HG02885 (cell line): ENCODE data around the gene HOXB8.

Source experiments
- ATAC-seq: cut with Tn5 transposase; IDR thresholded peaks from one replicate; pipeline ENCODE4 v1.9.1; 2021; ENCODE audit warnings: mild to moderate bottlenecking; ENCODE audit not compliant: unreplicated experiment, poor library complexity

Gene HOXB8

DNA sequence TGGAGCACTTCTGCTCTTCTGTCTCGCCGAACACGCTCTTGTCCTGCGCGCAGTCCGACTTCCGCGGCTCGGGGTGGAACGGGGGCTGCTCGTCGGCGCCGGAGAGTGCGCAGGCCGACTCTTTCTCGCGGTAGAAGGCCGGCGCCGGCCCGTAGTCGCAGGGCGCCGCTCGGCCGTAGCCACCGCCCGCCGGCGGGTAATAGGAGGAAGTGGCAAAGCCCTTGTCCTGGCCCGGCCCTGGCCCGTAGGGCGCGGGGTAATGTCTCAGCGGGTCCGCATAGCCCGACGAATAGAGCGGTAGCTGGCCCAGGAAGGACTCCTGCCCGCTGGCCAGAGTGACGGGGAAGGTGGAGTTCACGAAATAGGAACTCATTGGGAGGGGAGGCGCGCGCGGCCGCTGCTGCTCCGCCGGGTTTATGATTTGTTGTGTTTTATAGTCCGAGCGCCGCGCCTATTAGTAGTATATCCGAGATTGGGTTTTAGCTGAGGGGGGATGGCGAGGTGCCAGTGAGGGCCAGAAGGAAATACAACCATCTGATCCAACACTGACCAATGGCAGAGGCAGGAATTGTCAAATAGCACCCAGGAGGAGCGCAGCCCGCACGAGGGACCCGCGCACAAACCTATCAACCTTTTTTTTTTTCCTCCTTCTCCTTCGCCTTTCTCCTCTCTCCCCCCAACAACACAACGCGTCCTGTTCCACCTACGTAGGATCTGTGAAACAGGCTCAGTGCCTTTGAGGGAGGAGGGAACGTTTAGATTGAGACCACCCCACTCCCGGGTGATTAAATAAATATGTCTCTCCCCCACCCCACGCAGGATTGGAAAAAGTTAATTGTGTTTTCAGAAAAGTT, 17.1 kb downstream of the HOXB8 start:
- no peak for ATAC-seq

DNA sequence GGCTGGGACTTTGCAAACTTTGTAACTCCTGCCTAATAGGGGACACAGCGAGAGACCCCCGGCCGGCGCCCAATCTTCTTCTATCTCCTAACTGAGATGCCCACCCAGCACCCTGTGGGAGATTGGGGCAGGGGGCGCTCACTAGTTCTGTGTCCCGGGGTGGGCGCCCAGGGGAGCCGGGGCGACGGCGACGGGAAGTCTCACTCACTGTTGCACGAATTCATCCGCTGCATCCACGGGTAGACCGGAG, 17.6 kb downstream of the HOXB8 start:
- no peak for ATAC-seq

DNA sequence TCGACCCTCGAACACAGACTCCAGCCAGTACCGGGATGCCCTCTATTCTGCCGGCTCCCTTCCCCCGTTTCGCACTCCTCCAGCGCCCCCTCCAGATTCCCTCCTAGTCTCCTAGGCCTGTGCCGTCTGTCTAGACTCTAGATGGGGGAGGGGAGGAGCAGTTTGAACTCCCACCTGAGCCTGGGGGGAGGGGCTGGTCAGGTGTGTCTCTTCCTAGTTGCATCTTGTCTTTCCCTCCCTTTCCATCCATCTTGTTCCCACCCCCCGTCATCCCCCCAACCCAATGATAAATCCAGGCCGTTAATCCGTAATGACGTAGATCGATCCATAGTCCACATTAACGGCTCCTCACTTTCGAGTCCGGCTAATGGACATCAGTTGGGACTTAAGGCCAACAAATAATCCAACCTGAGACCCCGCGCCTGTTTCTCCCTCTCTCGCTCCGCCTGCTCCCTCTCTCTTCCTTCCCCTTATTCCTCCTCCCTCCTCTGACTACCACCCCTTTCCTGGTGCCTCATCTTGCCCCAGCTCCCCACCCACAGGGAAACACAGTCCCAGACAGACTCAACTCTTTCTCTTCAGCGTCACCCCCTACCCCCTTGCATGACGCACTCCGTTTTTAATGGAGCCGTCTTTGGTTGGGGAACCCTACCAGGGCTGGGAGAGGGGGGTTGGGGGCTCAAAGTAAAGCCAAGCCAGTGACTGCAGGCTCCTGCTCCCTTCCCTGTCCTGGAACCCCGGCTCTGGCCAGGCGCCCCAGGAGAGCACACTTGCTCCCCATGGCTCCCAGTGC, 18.2 kb downstream of the HOXB8 start:
- ATAC-seq, result no peak

DNA sequence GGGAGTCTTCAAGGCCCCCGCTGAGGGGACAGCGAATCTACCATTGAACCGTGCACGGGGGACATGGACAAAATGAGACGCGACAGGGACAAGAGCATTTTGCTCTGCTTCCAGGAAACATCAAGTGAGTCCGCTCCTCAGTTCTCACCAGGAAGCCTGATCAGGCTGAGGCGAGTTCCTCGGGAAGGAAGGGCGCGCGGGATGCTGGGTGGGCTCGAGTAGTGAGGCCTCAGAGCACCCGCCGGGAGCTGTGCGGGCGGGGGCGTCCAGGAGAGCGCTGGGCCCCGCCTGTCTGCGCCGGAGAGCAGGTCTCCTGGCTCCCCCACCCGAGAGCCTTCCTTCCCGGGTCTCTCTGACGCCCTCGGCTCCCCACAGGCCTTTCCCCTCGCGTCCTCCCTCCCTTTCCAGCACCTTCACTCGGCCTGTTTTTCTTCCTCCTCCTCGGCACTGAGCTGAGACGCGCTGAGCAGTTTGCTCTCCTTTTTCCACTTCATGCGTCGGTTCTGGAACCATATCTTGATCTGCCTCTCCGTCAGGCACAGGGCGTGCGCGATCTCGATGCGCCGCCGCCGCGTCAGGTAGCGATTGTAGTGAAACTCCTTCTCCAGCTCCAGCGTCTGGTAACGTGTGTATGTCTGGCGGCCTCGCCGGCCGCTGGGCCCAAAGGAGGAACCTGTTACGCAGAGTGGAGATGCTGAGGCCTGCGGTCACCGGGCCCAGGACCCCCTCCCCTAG, 18.9 kb downstream of the HOXB8 start:
- no peak for ATAC-seq

DNA sequence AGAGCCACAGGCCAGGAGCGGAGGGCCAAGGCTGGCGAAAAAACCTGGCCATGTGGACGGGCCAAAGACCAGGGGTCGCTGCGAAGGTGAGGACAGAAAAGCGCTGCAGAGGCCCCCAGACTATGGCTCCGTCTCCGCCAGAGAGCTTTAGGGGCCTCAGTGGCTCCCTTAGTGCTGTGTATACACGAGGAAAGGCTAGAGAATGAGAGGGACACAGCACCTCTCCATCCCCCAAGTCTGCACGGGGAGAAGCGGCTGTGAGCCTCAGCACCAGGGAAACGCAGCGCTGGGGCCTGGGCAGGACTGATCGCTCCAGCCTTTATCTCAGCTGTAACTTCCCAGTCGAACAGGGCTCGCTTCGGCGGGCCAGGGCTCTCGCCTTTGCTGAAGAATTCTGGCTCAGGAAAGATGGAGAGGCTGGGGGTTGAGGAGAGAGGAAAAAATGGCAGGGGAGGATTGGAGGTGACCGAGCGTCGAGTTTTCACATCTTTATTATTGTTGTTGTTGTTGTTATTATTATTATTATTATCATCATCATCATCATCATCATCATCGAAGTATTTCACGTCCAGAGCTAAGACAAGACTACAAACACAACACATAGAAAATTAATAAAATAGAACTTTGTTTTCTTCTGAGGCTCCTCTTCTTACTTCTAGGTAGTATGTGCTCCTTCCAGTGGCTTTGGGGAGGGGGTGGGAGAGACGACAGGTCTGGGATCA, 19.7 kb downstream of the HOXB8 start:
- no peak for ATAC-seq

DNA sequence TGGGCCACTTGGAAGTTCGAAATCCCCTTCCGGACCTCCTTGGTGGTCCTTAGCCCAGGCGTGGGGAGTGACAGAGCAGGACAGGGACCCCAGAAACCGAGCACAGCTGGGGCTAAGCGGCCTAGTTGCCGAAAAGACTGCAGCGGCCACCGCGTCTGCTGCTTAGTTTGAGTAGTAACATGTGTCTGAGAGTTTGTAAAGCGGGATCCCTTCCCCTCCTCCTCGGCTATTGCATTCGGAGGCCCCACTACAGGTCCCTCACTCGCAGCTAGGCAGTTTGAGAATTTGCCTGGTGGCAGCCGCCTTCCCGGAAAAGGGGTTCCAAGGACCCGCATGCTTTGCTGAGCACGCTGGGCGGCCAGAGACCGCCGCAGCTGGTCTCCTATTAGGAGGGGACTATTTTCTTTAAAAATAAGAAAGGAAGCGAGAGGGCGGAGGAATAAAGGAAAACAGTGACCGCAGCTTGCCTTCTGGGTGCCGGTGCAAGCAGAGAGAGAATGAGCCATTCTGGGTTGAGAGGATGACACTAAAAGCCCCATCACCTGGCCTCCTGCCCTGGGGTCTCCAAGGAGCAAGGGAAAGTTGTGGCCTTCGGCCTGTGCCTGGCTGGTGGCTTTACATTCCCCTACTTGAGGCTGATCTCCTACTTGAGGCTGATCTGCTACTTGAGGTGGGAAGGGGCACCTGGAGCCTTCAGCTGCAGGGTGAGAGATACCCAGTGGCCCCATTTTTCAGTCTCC, 20.4 kb downstream of the HOXB8 start:
- ATAC-seq, result no peak

DNA sequence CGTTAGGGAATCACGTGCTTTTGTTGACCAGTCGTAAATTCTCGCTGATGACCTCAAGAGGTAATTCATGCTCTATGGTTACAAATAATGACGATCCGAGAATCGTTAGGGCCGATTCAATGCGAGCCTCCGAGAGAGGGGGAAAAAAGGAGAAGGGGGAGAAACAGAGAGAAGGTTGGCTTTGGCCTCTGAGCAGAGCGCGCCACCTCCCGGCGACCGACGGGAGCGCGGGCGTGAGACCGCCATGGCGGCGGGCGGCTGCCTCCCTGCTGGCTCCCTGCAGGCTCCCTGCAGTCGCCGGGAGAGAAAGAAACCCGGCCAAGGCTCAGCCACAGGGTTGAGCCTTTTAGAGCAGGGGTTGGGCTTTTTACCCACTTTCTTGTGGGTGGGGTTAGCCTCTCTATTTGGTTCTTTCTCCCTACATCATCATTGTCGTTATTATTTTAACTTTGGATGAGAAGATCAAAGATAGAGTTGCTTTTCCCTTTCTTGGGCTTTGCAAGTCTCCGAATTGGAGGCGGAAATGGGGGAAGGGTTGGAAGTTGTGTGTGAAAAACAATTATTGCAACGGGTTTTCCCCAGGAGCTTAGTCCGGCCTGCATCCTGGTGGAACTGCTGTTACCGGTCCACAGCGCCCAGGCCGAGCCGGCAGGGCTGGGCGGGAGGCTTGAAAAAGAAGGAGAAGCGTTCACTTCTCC, 21.1 kb downstream of the HOXB8 start:
- ATAC-seq, result peak; percentile 43

DNA sequence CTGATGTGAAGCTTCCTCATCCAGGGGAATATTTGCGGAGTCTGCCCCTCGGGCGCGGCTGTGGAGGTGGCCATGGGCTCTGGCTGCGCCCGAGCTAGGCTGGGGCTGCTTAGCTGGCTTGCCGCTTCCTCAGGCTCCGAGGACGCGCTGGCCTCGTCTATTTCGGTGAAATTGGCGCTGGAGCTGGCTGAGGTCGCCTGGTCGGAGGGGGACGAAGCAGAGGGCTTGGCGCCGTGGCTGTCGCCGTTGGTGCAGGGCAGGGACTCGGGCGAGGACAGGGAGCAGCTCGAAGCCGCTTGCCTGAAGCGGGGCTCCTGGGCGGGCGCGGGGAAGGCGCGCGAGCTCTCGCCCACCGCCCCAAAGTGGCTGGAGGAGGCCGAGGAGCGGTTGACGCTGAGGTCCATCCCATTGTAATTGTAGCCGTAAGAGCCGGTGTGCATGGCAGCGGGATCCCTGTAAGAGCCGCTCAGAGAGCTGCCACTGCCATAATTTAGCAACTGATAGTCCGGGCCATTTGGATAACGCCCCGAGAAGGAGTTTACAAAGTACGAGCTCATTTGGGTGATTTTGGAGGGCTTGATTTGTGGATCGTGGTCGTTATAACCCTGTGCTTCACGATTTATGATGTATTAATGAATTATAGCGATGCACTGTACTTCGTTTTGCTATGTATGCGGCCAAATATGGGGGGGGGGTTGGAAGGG, 21.8 kb downstream of the HOXB8 start, which contains the start of gene HOXB5:
Gene HOXB5 (minus strand): TSS at position 654 of the 704 bp plus-strand sequence. CDS start 97 bp downstream, at position 557.
- no peak for ATAC-seq

DNA sequence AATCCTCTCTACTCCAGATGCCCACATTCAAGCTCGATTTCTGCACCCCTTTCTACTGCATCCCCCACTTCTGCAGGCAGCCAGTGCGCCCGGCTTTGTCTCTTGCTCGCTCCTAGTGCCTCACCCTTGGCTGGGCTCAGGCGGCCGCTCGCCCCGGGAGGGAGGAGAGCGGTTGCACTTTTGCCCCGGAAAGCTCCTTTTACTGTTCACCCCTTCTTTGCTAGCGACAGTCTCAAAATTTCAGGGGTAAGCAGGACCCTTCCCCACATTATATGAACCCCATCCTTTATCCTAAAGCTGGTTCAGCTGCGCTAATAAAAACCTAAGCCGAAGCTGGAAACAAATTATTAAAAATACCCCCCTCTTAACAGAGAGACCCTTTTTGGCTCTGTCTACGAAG, 22.5 kb downstream of the HOXB8 start:
- ATAC-seq, result no peak

DNA sequence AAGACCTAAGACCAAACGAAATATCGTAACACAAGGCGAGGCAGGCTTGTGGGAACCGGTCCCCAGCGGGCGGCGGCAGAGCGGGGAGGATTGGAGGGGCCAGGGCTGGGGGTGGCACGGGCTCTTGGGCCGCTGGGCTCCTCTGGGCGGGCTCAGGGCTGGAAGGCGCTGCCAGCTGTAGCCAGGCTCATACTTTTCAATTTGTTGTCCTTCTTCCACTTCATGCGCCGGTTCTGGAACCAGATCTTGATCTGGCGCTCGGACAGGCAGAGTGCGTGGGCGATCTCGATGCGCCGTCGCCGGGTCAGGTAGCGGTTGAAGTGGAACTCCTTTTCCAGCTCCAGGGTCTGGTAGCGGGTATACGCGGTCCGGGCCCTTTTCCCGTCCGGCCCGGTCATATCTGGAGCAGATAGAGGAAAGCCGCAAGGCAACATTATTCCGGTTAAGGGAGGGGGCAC, 23.0 kb downstream of the HOXB8 start:
- ATAC-seq, result no peak

DNA sequence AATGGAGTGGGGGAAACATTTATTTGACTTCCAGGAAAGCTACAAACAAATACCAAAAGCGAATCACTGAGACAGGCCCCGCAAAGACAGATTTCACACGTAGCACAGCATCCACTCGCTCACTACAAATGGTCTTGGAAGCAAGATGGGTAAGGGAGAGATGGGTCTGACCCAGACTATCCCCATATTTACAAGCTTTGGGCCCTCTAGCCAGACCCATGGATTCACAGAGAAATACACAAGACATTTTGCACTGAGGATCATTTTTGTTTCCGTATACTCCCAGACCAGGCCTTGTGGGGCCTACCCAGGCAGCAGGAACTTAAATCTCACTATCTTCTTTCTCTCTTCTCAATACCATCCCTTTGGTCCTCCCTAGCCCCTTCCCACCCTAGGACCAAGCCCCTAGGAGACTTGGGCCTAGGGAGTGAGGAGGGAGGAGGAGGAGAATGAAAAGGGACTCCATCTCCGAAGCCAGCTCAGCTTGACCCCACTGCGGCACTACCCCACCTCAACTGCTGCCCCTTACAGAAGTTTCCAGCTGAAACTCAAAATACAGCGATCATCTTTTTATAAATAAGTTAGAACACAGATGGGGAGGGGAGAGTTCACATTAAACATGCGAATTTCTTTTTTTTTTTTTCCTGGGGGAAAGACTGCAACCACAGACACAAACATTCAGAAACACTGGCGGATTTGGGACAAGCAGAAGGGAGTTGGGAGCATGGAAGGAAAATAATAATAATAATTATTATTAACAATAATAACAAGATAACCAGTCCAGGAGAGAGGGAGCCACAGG, 23.6 kb downstream of the HOXB8 start:
- no peak for ATAC-seq

DNA sequence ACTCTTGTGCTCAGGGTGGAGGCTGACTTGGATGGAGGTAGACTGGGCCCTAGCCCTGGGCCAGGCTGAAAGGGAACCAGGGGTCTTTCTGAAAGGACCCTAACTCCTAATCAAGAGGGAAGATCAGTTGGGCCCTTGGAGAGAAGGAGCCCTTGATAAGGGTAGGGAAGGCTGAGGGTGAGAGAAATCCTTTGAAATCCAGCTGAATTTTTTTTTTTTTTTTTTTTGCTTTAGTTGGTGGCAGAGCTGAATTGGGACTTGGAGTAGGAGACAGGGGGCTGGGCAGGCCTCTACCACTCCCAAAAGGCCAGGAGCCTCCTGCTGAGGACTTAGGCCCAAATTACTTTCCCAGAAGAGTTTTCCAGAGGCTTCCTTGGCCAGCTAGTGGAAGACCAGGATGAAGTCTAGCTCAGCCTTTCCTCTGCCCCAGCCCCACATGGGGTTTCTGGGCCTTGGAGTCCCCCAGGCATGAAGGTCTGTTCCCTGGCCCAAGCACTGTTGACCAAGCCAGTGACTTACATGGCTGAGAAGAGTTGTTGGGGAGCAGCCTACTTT, 24.4 kb downstream of the HOXB8 start:
- ATAC-seq, result no peak

DNA sequence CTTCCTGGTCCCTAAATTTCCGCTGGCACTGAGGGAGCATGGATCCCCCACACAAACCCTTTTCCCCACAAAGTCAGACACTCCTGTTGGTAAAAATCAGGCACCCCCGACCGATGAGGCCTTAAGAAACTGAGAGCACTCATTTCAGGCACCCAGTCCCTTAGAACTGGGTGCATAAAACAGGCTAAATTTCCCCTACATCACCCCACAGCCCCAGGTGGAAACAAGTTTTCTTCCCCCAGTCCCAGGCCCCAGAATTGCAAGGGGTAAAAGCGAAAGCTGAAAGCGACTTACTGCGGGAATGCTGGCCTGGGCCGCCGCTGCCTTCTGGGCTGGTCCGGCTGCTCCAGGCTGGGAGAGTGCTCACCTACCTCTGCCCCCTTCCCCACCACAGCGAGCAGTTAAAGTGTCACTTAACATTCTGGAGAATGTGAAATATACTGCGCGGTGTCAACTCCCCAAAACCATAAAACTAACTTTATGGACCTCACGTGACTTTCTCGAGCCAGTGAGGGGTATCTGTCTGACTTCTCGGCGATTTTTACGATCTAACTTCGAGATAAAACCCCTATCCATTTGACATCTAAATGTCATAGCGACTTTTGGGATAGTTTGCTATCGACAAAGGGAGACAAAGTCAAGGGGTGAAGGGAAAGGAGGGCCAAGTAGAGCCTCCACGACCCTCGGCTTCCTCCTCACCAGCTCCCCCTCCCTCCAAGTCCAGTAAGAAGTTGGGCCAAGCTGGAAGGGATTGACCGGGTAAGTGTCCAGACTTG, 25.1 kb downstream of the HOXB8 start, which contains the start of gene HOXB3:
Gene HOXB3 (minus strand): TSS at position 411 of the 776 bp plus-strand sequence. CDS start 37,767 bp downstream, outside the sequence.
- ATAC-seq, result no peak

DNA sequence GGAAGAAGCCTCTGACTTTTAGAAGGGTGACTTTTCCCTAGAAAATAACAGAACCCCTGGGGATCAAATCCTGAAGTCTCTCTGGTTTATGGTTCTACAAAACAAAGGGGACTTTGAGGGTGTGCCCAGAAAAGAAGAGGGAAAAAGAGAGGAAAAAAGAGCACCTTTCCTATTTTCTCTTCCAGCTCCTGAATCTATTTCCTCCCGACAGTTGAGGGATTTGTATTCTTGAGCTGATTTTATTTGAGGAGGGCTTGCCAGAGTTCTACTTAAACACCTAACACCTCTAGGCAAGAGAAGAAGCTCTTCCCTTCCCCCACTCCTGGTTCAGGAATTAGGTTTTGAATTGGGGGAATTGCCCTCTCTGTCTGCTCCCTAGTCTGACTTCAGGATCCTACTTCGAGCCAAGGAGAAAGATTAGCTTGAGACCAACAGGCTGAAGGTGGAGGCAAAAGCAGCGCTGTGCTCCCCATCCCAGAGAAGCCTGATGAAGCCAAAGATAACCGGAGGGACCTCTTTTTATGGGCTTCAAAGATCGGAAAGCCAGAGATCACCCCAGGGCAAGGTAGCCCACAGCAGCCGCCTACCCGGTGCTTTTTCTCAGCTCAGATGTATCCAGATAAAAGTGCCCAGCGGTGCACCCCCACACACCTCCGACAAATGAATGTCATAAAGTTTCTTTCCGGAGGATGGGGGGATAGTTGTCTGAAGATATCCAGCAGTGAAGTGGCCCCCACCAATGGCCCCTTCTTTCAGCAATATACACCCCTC, 25.8 kb downstream of the HOXB8 start:
- ATAC-seq, result no peak

DNA sequence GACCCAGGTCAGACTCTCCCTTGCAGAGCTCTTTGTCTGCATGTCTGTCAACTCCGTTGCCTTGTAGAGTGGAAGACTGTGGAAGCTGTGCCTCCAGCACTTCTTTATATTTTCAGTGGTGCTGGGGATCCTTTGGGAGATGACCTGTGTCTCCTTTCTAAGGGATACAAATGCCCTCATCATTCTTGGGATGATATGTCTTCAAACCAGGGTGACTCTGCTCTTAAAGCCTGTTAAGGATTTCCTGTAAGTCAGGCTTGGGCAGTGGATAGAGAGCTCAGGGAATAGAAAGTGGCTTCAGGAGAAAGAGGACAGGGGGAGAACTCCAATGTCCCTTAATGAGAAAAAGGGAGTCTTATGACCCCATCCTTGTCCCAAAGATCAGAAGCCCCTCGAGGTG, 26.6 kb downstream of the HOXB8 start:
- ATAC-seq, result no peak

DNA sequence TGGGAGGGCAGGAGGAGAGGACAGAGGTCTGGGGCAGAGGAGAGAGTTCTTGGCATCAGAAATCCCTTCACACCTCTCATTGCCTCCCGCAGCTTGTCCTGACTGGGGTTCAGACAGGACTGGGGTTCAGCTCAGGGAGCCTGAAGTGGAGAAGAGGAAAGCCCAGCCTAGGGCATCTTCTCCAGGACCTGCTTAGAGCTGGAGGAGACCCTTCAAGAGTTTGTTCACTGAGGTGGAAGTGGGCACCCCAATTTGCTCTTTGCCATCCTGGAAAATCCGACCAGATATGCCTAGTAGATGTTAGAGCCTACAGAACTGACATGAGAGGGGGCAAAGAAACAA, 27.0 kb downstream of the HOXB8 start:
- no peak for ATAC-seq
